GM12874 (cell line): ENCODE measurements around the gene PPM1J.

ENCODE experiments used
- TF ChIP-seq, protein P1 (sequence below): IDR thresholded peaks from 2 replicates; pipeline ENCODE4 v1.5.1; 2011; ENCODE audit warnings: low read depth, mild to moderate bottlenecking, control low read depth, low read length, moderate library complexity; ENCODE audit not compliant: insufficient read depth

PPM1J gene

GRCh38 chr1:112716133-112716720, 1.1 kb upstream of the PPM1J start:
- TF ChIP-seq, protein P1, sequence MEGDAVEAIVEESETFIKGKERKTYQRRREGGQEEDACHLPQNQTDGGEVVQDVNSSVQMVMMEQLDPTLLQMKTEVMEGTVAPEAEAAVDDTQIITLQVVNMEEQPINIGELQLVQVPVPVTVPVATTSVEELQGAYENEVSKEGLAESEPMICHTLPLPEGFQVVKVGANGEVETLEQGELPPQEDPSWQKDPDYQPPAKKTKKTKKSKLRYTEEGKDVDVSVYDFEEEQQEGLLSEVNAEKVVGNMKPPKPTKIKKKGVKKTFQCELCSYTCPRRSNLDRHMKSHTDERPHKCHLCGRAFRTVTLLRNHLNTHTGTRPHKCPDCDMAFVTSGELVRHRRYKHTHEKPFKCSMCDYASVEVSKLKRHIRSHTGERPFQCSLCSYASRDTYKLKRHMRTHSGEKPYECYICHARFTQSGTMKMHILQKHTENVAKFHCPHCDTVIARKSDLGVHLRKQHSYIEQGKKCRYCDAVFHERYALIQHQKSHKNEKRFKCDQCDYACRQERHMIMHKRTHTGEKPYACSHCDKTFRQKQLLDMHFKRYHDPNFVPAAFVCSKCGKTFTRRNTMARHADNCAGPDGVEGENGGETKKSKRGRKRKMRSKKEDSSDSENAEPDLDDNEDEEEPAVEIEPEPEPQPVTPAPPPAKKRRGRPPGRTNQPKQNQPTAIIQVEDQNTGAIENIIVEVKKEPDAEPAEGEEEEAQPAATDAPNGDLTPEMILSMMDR, result peak; percentile 97

GRCh38 chr1:112714313-112715263, 544 bp downstream of the PPM1J start:
- TF ChIP-seq, protein P1, result 0 out of 2 replicates have a peak, but pooled peaks have one; percentile 1

DNA sequence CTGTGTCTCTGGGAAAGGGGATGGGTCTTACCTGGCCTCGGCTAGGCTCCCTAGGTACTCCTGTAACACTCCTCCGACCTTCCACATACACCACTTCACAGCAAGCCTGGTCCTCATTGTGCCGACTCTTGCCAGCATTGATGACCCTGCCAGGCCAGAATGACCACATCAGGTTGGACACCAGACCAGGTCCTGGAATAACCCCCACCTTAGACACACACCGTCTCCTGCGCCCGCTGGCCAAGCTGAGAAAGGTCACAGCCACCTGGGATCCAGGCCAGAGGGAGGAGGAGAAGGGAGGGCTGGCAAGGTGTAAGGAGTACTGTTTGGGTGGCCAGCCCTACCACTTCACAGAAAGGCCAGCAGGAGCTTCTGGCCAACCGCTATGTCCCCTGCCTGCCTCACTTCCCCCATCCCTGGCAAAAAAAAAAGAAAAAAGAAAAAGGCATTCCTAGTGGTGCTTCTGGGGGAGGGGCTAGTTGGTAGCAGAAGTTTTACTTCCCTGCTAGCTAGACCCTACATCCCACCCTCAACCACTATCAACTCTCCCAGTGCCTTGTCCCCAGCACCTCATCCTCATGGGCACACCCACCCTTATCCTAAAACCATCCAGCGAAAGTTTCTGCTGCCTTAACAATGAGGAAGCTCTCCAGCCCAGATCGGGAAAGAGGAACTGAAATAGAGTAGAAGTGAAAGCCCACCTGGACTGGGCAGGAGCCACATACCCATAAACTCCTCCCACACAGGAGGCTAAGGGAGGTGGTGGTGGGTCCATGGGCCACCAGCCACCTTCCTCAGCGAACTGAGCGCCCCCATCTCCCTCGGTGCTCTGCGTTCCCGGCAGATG, 1.4 kb downstream of the PPM1J start:
- TF ChIP-seq, protein P1, result no peak

DNA sequence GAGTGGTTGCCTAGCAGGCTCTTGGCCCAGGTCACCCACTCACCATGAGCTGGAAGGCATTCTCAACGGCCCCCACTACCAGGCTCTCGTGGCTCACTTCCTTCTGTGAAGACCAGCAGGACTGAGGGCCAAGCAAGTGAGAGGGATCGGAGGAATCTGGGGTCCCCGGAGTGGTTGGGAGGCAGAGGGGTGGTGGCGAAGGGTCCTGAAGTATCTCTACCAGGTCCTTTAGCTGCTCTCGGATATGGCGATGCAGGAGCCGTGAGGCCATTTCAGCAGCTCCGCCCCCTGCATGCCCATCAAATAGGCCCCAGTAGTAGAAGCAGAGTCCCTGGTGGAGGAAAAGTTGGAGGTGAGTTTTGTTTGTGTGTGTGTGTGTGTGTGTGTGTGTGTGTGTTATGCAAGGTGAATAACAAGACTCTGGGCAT, 2.4 kb downstream of the PPM1J start:
- TF ChIP-seq, protein P1, result no peak

GRCh38 chr1:112712191-112712590, 2.9 kb downstream of the PPM1J start:
- TF ChIP-seq, protein P1, result no peak

DNA sequence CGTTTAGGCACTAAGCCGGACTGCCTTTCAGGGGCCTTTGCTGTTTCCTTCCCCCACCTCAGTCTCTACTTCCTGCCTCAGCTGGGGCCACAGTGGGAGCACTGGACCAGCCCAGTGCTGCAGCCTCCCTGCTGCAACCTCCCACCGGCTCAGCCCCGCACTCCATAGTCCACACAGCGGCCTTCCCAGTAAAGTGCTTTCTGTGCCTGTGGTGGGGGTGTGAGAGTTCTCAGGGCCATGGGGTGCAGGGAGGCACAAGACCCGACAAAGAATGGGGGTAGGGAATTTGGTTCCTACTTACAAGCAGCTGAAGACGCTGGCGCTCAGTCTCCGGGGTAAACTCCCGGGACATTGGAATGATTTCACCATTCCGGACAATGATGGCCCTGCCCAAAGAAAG, 3.5 kb downstream of the PPM1J start:
- TF ChIP-seq, protein P1, result no peak

DNA sequence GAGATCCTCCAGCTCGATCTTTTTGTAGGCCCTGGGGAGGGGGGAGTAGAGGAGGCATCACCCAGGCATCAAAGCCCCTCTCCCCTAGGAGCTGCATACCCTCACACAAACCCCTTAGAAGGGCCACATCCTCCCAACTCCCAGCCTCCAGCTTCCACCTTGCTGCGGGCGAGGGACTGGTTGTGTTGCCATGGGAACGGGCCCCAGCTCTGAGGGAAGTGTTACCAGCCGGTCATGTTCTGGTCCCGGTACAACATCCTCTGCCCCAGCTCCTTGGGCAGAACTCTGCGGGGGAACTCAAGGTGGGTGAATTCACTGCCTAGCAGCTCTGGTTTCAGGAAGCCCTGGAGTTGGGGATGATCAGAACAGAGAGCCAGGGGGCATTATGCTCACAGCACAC, 4.1 kb downstream of the PPM1J start:
- TF ChIP-seq, protein P1, result no peak
